MM.1S (cell line): ENCODE results near the gene MRAS.

ENCODE experiments used
- DNase-seq: peaks from one replicate; pipeline ENCODE4 v3.0.0-alpha.2; 2015
- H2AFZ ChIP-seq: fragments of 300-600 bp; sonication (generic); 2 replicates; pipeline ENCODE4 v1.6.0; 2016; ENCODE audit warnings: antibody characterized with exemption, low read length
- H3F3A ChIP-seq: fragments of 300-600 bp; sonication (generic); 2 replicates; pipeline ENCODE4 v1.6.1; 2016; ENCODE audit warnings: mild to moderate bottlenecking, antibody characterized with exemption, low read length, moderate library complexity, mixed read lengths; ENCODE audit not compliant: insufficient read depth
- H3K27ac ChIP-seq: fragments of 300-600 bp; sonication (generic); 2 replicates; pipeline ENCODE4 v1.5.1; 2016; ENCODE audit warnings: mild to moderate bottlenecking, low read length
- H3K27me3 ChIP-seq: fragments of 300-600 bp; sonication (generic); replicated peaks from 2 replicates; pipeline ENCODE4 v1.6.0; 2016; ENCODE audit warnings: low read length; ENCODE audit not compliant: insufficient read depth
- H3K36me3 ChIP-seq: fragments of 300-600 bp; sonication (generic); replicated peaks from 2 replicates; pipeline ENCODE4 v1.6.1; 2016; ENCODE audit warnings: mild to moderate bottlenecking, low read length, mixed read lengths; ENCODE audit not compliant: insufficient read depth
- H3K4me1 ChIP-seq: fragments of 300-600 bp; sonication (generic); 2 replicates; pipeline ENCODE4 v1.6.1; 2016; ENCODE audit warnings: low read length, mixed read lengths
- H3K4me2 ChIP-seq: fragments of 300-600 bp; sonication (generic); 2 replicates; pipeline ENCODE4 v1.6.0; 2016; ENCODE audit warnings: low read depth, low read length
- H3K4me3 ChIP-seq: fragments of 300-600 bp; sonication (generic); 2 replicates; pipeline ENCODE4 v1.5.1; 2016; ENCODE audit warnings: low read length, mixed read lengths
- H3K79me2 ChIP-seq: fragments of 300-600 bp; sonication (generic); 2 replicates; pipeline ENCODE4 v1.6.1; 2016; ENCODE audit warnings: mixed run types, low read length, mixed read lengths
- H3K9ac ChIP-seq: fragments of 300-600 bp; sonication (generic); 2 replicates; pipeline ENCODE4 v1.6.1; 2016; ENCODE audit warnings: low read length, mixed read lengths
- H3K9me2 ChIP-seq: fragments of 300-600 bp; sonication (generic); replicated peaks from 2 replicates; pipeline ENCODE4 v1.6.1; 2016; ENCODE audit warnings: mild to moderate bottlenecking, low read length, mixed read lengths; ENCODE audit not compliant: insufficient read depth
- H3K9me3 ChIP-seq: fragments of 300-600 bp; sonication (generic); replicated peaks from 2 replicates; pipeline ENCODE4 v1.6.1; 2016; ENCODE audit warnings: mild to moderate bottlenecking, low read length, mixed read lengths; ENCODE audit not compliant: insufficient read depth
- H4K20me1 ChIP-seq: fragments of 300-600 bp; sonication (generic); 2 replicates; pipeline ENCODE4 v1.6.1; 2016; ENCODE audit warnings: mild to moderate bottlenecking, low read length, moderate library complexity, mixed read lengths; ENCODE audit not compliant: insufficient read depth
- EZH2 ChIP-seq: fragments of 300-600 bp; sonication (generic); optimal IDR thresholded peaks from 2 replicates; pipeline ENCODE3; 2017; ENCODE audit warnings: low read depth, mild to moderate bottlenecking, antibody characterized with exemption, low read length, mixed read lengths
- EZH2phosphoT487 ChIP-seq: fragments of 300-600 bp; sonication (generic); IDR thresholded peaks from 2 replicates; pipeline ENCODE4 v1.6.1; 2018; ENCODE audit warnings: antibody characterized with exemption, low read length
- TF ChIP-seq, protein P1 (sequence below): fragments of 300-600 bp; sonication (generic); IDR thresholded peaks from 2 replicates; pipeline ENCODE4 v1.5.1; 2016; ENCODE audit warnings: antibody characterized with exemption, low read length, mixed read lengths

MRAS gene

DNA sequence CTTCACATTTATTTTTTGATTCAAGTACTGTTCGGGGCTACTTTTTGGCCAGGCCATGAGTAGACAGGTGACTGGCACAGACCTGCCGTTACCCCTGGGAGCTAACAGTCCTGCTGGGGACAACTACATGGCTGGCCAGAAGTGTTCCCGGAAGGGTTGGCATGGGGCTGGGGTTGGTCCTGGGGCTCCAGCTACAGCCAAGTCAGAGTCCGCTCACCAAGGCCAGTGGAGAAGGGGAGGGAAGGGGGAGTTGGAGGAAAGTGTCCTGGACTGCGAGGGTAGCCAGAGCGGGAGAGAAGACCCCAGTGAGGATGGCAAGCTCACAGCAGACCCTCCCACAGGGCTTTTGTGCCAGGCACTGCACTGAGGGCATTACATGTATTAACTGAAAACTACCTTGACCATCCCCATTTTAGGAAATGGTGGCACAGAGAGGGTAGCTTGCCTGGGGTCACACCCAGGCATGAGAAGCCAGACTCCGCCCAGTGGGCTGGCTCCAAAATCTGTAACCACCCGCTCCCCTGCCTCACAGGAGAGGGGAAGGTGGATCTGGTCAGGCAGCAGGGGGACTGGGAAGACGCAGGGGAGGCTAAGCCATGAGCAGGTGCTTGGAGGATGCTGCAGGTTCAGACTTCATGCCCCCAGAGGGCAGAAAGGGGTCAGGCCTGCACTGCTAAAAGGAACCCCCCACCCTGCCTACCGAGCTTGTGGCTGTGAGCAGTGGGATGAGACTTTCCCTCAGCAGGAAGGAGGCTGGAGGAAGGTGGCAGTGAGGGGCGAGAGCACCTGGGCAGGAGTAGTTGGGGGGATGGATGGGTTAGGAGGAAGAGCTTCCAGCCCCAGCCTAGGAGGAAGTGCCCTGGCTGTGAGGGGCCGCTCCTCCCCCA lies 47.7 kb downstream of the MRAS start:
- TF ChIP-seq EZH2 (no peak), EZH2phosphoT487 (no peak)
- Histone ChIP-seq H3K36me3 (no peaks in the 10 kb centered on the region), H3K27me3 (no peaks in the 10 kb centered on the region), H3K79me2 (no peaks in the 10 kb centered on the region), H3K9me3 (no peaks in the 10 kb centered on the region), H3K4me3 (no peak overlapping the region), H3K9me2 (no peaks in the 10 kb centered on the region), H3K4me2 (no peak overlapping the region), H3K4me1 (no peaks in the 10 kb centered on the region), H2AFZ (no peak overlapping the region), H3K9ac (no peak overlapping the region), H3F3A (no peaks in the 10 kb centered on the region), H4K20me1 (no peaks in the 10 kb centered on the region), H3K27ac (no peak overlapping the region)
- DNase-seq: no peak

DNA sequence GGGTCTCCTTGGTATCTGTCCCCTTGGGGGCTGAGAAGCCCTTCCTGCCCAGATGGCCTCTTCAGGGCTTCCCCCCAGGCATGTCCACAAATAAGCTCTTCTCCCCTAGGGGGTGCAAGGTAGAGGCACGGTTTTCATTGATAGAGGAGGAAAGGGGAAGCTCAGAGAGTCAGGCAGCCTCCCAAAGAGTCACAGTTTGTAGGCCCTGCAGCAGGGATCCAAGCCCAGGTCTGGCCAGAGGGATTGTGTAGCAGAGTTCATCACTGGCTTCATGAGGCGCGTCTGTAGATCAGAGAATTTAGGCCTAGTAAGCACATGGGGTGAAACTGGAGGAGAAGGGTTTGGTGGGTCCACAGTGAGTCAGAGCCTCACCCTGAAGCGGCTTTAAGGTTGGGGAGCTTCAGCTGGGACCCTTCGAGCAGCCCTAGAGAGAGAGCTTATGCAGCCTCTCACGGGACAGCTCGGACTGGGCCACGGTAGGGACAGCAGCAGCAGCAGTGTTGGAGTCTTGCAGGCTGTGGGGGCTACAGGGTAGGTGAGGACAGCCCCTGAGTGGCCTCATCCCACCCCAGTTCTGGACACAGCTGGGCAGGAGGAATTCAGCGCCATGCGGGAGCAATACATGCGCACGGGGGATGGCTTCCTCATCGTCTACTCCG lies 48.5 kb downstream of the MRAS start:
- Histone ChIP-seq H3K9ac (no peak overlapping the region), H3K4me3 (no peak overlapping the region), H3K36me3 (no peaks in the 10 kb centered on the region), H4K20me1 (no peaks in the 10 kb centered on the region), H3K4me2 (no peak overlapping the region), H3K9me2 (no peaks in the 10 kb centered on the region), H2AFZ (no peak overlapping the region), H3K9me3 (no peaks in the 10 kb centered on the region), H3F3A (no peaks in the 10 kb centered on the region), H3K79me2 (no peaks in the 10 kb centered on the region), H3K27me3 (no peaks in the 10 kb centered on the region), H3K4me1 (no peaks in the 10 kb centered on the region), H3K27ac (no peak overlapping the region)
- TF ChIP-seq, protein P1, sequence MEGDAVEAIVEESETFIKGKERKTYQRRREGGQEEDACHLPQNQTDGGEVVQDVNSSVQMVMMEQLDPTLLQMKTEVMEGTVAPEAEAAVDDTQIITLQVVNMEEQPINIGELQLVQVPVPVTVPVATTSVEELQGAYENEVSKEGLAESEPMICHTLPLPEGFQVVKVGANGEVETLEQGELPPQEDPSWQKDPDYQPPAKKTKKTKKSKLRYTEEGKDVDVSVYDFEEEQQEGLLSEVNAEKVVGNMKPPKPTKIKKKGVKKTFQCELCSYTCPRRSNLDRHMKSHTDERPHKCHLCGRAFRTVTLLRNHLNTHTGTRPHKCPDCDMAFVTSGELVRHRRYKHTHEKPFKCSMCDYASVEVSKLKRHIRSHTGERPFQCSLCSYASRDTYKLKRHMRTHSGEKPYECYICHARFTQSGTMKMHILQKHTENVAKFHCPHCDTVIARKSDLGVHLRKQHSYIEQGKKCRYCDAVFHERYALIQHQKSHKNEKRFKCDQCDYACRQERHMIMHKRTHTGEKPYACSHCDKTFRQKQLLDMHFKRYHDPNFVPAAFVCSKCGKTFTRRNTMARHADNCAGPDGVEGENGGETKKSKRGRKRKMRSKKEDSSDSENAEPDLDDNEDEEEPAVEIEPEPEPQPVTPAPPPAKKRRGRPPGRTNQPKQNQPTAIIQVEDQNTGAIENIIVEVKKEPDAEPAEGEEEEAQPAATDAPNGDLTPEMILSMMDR: no peak
- no peak for TF ChIP-seq EZH2
- no peak for DNase-seq

DNA sequence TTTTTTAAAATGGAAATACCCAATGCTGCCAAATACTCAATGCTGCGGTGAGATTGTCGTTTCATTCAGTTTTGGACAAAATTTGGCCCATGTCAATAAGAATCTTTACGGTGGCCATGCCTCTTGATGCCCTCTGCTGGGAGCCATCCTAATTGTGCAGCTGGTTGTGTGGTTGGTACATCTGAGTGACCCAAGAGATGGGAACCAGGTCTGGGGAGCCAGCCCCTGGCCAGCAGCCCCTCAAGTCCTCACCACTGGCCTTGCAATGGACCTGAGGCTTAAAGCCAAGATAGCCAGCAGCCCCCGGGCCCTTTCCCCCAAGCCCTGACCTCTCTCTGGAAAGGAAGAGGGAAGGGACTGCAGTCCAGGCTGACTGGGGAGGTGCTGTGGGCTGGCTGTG lies 49.6 kb downstream of the MRAS start:
- no peak for DNase-seq
- no peak overlapping the region for H2AFZ ChIP-seq
- H4K20me1 ChIP-seq: no peaks in the 10 kb centered on the region
- H3K4me1 ChIP-seq: no peaks in the 10 kb centered on the region
- H3K36me3 ChIP-seq: no peaks in the 10 kb centered on the region
- no peak overlapping the region for H3K9ac ChIP-seq
- H3K9me2 ChIP-seq: no peaks in the 10 kb centered on the region
- H3K27ac ChIP-seq: no peak overlapping the region
- TF ChIP-seq, protein P1: peak; percentile 10
- no peak for TF ChIP-seq EZH2phosphoT487
- H3K9me3 ChIP-seq: no peaks in the 10 kb centered on the region
- no peaks in the 10 kb centered on the region for H3K27me3 ChIP-seq
- no peak overlapping the region for H3K4me3 ChIP-seq
- no peak overlapping the region for H3K4me2 ChIP-seq
- H3K79me2 ChIP-seq: no peaks in the 10 kb centered on the region
- no peaks in the 10 kb centered on the region for H3F3A ChIP-seq
